GM08714 (cell line): Measurements from ENCODE around the gene PPP1R3G.
A peak's percentile ranks its signal among the peaks of the same experiment; 100 is the strongest.

Experiments
- H3K4me3 ChIP-seq: fragments of 200-500 bp; sonication (Bioruptor generic); 2 replicates; pipeline ENCODE4 v1.5.1; 2014; ENCODE audit warnings: mild to moderate bottlenecking, low read length, inconsistent platforms
- ZNF274 ChIP-seq: IDR thresholded peaks from 2 replicates; pipeline ENCODE4 v1.6.1; 2012; ENCODE audit warnings: mild to moderate bottlenecking, low read depth, low read length

PPP1R3G gene

GRCh38 chr6:5123296-5124143 lies 38.4 kb downstream of the PPP1R3G start:
- no peak for TF ChIP-seq ZNF274
- H3K4me3 ChIP-seq: no peak overlapping the region

- no peak overlapping the region for H3K4me3 ChIP-seq
- no peak for TF ChIP-seq ZNF274
Observed at GRCh38 chr6:5124526-5124925, 39.4 kb downstream of the PPP1R3G start.

GRCh38 chr6:5125152-5126006 lies 40.2 kb downstream of the PPP1R3G start:
- no peak overlapping the region for H3K4me3 ChIP-seq
- TF ChIP-seq ZNF274: no peak

GRCh38 chr6:5126214-5126613 lies 41.1 kb downstream of the PPP1R3G start:
- TF ChIP-seq ZNF274: no peak
- no peak overlapping the region for H3K4me3 ChIP-seq

- TF ChIP-seq ZNF274: no peak
- no peak overlapping the region for H3K4me3 ChIP-seq
Observed at GRCh38 chr6:5127106-5127687, 42.1 kb downstream of the PPP1R3G start.

GRCh38 chr6:5128351-5128750 lies 43.2 kb downstream of the PPP1R3G start:
- no peak for TF ChIP-seq ZNF274
- H3K4me3 ChIP-seq: no peak overlapping the region

- no peak for TF ChIP-seq ZNF274
- no peak overlapping the region for H3K4me3 ChIP-seq
Observed at GRCh38 chr6:5130135-5130866, 45.2 kb downstream of the PPP1R3G start.

GRCh38 chr6:5132731-5133130 lies 47.6 kb downstream of the PPP1R3G start:
- no peak for TF ChIP-seq ZNF274
- H3K4me3 ChIP-seq: peak overlapping the region; percentile 6; the same call in 1 of the 2 replicates

GRCh38 chr6:5133943-5134342 lies 48.8 kb downstream of the PPP1R3G start:
- TF ChIP-seq ZNF274: no peak
- H3K4me3 ChIP-seq: no peak overlapping the region

- no peak for TF ChIP-seq ZNF274
- no peak overlapping the region for H3K4me3 ChIP-seq
Observed at GRCh38 chr6:5135788-5136376, 50.7 kb downstream of the PPP1R3G start.

- no peak for TF ChIP-seq ZNF274
- no peak overlapping the region for H3K4me3 ChIP-seq
Observed at GRCh38 chr6:5136851-5137250, 51.7 kb downstream of the PPP1R3G start.
